ENCODE measurements around the gene UST. TPM values are rescaled to one million over a fixed set of nuclear protein-coding genes. Genes with fewer than 3 reads are reported as not detected.

Gene UST
- total and polyA plus RNA-seq, 9 of the 15 experiments (the other 6 are each of a cell fraction or from before 2014, with no cell fraction given) = 0.04 to 0.10 TPM; not detected in 7

DNA sequence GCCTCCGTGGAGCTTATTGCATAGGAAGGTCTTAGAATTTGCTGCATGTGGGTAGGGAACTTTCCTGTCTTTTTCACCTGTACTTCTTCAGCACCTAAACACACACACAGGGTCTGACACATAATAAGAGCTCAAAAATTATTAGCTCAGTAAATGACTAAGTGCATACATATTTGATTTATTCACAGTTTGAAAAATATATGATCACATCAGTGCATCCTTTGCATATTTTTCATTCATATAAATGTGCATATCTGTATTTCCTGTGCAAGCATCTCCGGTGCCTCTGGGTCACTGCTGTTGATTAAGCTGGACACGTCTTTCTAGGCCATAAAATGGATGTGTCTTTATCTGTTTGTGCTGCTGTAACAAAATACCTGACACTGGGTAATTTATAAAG is 234.7 kb downstream of the UST start (continued):
- no peak for TF ChIP-seq YY1 (IDR thresholded peaks at IDR 0.05; ENCODE audit: borderline replicate concordance in 1 of 3, control insufficient read depth in 1 of 3, extremely low read depth in 1 of 3, insufficient read depth in 3 of 3, insufficient read length in 1 of 3, insufficient replicate concordance in 2 of 3, low read depth in 1 of 3, low read length in 2 of 3)
- TF ChIP-seq ZNF311 (CRISPR knock-in tag; IDR thresholded peaks at IDR 0.05) = no peak
- TF ChIP-seq, protein P1, sequence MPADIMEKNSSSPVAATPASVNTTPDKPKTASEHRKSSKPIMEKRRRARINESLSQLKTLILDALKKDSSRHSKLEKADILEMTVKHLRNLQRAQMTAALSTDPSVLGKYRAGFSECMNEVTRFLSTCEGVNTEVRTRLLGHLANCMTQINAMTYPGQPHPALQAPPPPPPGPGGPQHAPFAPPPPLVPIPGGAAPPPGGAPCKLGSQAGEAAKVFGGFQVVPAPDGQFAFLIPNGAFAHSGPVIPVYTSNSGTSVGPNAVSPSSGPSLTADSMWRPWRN (IDR thresholded peaks at IDR 0.05; ENCODE audit: low read depth) = no peak

DNA sequence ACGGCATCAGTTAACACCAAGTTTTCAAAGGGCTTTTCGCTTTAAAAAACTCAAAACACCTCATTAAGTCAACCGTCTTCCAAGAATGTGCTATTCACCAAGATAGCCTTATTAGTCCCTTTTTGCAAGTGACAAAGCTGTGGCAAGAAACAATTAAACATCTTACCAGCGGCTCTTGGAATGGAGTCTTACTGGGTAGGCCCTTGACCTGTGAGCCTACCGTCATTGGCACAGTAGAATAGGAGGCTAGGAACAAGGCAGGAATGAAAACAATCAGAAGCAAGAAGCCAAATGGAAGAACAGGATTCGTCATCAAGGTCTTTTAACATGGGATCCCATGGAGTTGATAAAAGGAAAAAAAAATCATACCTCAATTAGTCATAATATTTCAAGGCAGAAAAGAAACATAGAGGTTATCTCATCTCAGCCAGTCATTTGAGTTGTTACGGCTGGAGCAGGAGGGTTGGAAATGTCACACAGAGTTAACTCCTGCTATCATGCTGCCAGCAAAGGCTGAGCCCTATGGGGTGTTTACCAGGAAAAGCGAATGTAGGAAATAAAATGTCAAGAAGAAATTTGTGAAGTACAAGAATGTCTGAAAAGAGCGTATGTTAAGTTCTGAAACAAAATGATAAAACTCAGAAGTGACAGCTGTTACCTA is 236.4 kb downstream of the UST start:
- Histone ChIP-seq H3K9ac (ENCODE audit: insufficient read depth in 1 of 2, low read depth in 2 of 2, low read length in 2 of 2) (no peak overlapping the region), H3K79me2 (ENCODE audit: control insufficient read depth, insufficient read depth, low read length) (no peaks in the 10 kb centered on the region), H3K4me2 (ENCODE audit: insufficient read depth, low read length) (no peak overlapping the region), H3K27me3 (ENCODE audit: control insufficient read depth in 2 of 2, insufficient read depth in 2 of 2, low read length in 2 of 2) (peaks cover 6 to 12% of the 10 kb centered on the region in 2 experiments; a peak in 3 of 5 replicates), H3K27ac (ENCODE audit: extremely low read depth, low read depth, low read length) (no peak overlapping the region), H3K4me3 (no peak overlapping the region), H4K20me1 (replicated peaks; ENCODE audit: control insufficient read depth, insufficient read depth, low read length) (no peaks in the 10 kb centered on the region), H3K9me1 (ENCODE audit: control insufficient read depth, insufficient read depth, low read length) (no peaks in the 10 kb centered on the region), H3K4me1 (replicated peaks in 1 of 2; ENCODE audit: control insufficient read depth in 2 of 2, insufficient read depth in 2 of 2, low read length in 2 of 2) (no peaks in the 10 kb centered on the region), H2AFZ (ENCODE audit: low read depth, low read length) (no peak overlapping the region), H3K9me3 (replicated peaks; ENCODE audit: control insufficient read depth, insufficient read depth, low read depth, low read length) (no peaks in the 10 kb centered on the region), H3K36me3 (ENCODE audit: control insufficient read depth, insufficient read depth, low read length) (no peaks in the 10 kb centered on the region)
- CTCF ChIA-PET (ENCODE audit: low intra/inter-chr PET ratio) = no interaction called here
- no TSS peak for BruUV-seq (replicated peaks)
- POLR2A ChIA-PET = no interaction called here
- TF ChIP-seq TARDBP (IDR thresholded peaks at IDR 0.05) (no peak), MYNN (IDR thresholded peaks at IDR 0.05) (no peak), MYNN (CRISPR knock-in tag; IDR thresholded peaks at IDR 0.05) (no peak), FOXA3 (CRISPR knock-in tag; conservative IDR thresholded peaks at IDR 0.05 in 1 of 2, IDR thresholded peaks at IDR 0.05 in 1 of 2) (no peak), TBL1XR1 (IDR thresholded peaks at IDR 0.05; ENCODE audit: low read length in 2 of 2) (no peak), MYBL2 (IDR thresholded peaks at IDR 0.05; ENCODE audit: low read depth) (no peak), MYBL2 (CRISPR knock-in tag; IDR thresholded peaks at IDR 0.05; ENCODE audit: borderline replicate concordance) (no peak), FOSL1 (tag; conservative IDR thresholded peaks at IDR 0.05) (no peak), L3MBTL2 (IDR thresholded peaks at IDR 0.05) (no peak), U2AF2 (optimal IDR thresholded peaks at IDR 0.05; ENCODE audit: low read depth, low read length) (no peak)
- TF ChIP-seq, protein P2, sequence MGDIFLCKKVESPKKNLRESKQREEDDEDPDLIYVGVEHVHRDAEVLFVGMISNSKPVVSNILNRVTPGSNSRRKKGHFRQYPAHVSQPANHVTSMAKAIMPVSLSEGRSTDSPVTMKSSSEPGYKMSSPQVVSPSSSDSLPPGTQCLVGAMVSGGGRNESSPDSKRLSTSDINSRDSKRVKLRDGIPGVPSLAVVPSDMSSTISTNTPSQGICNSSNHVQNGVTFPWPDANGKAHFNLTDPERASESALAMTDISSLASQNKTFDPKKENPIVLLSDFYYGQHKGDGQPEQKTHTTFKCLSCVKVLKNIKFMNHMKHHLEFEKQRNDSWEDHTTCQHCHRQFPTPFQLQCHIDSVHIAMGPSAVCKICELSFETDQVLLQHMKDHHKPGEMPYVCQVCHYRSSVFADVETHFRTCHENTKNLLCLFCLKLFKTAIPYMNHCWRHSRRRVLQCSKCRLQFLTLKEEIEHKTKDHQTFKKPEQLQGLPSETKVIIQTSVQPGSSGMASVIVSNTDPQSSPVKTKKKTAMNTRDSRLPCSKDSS (IDR thresholded peaks at IDR 0.05; ENCODE audit: low read depth, partially characterized antibody) = no peak
- TF ChIP-seq, protein P3, sequence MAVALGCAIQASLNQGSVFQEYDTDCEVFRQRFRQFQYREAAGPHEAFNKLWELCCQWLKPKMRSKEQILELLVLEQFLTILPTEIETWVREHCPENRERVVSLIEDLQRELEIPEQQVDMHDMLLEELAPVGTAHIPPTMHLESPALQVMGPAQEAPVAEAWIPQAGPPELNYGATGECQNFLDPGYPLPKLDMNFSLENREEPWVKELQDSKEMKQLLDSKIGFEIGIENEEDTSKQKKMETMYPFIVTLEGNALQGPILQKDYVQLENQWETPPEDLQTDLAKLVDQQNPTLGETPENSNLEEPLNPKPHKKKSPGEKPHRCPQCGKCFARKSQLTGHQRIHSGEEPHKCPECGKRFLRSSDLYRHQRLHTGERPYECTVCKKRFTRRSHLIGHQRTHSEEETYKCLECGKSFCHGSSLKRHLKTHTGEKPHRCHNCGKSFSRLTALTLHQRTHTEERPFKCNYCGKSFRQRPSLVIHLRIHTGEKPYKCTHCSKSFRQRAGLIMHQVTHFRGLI (CRISPR knock-in tag; IDR thresholded peaks at IDR 0.05) = no peak
- in situ Hi-C loops (cut with MboI) (no loop called here), intact Hi-C loops (cut with micrococcal nuclease) (no loop called here)
- DNase-seq (ENCODE audit: extremely low read depth in 1 of 4, low spot score in 3 of 4) (no peak), FAIRE-seq (peak; percentile 23), ATAC-seq (no peak)
- WGBS (ENCODE audit: insufficient coverage, low coverage, missing lambda C conversion rate) = 6% methylated on average over 9 of the region's 9 CpGs
